ENCODE data around the gene SPSB2. TPM values are rescaled to one million over a fixed set of nuclear protein-coding genes. Genes with fewer than 3 reads are reported as not detected.
"Not testable (repeated sequence)": the region's sequence is repeated elsewhere in the genome, so short reads cannot be mapped to it uniquely, and the experiment has no call there.

Gene SPSB2
- total RNA-seq, 2 donors from 2014 or later = 6.7 to 8.7 TPM

GRCh38 chr12:6909421-6910145, 36.5 kb upstream of the SPSB2 start:
- H3K9me3 ChIP-seq (ENCODE audit: control insufficient read depth, low read length, poor library complexity, severe bottlenecking) = no peaks in the 10 kb centered on the region
- peaks cover 21% of the 10 kb centered on the region for H3K4me1 Mint-ChIP-seq
- no peak overlapping the region for H3K4me3 Mint-ChIP-seq
- H3K36me3 Mint-ChIP-seq (ENCODE audit: low read depth) = no peaks in the 10 kb centered on the region
- DNase-seq (no peak), ATAC-seq (no peak)
- no peak overlapping the region for H3K27ac Mint-ChIP-seq
- H3K27me3 Mint-ChIP-seq = no peaks in the 10 kb centered on the region

- H3K27me3 Mint-ChIP-seq; DNase-seq; H3K9me3 ChIP-seq (ENCODE audit: control insufficient read depth, low read length, poor library complexity, severe bottlenecking); H3K4me3 Mint-ChIP-seq; ATAC-seq; H3K36me3 Mint-ChIP-seq (ENCODE audit: low read depth): not testable (repeated sequence)
- Mint-ChIP-seq H3K27ac (peak overlapping the region; percentile 71), H3K4me1 (peaks cover 15% of the 10 kb centered on the region)
Observed at GRCh38 chr12:6908141-6908540, 35.0 kb upstream of the SPSB2 start.

GRCh38 chr12:6905414-6906040, 32.4 kb upstream of the SPSB2 start:
- DNase-seq (no peak), ATAC-seq (no peak)
- no peaks in the 10 kb centered on the region for H3K9me3 ChIP-seq (ENCODE audit: control insufficient read depth, low read length, poor library complexity, severe bottlenecking)
- Mint-ChIP-seq H3K27me3 (no peaks in the 10 kb centered on the region), H3K4me3 (no peak overlapping the region), H3K36me3 (ENCODE audit: low read depth) (no peaks in the 10 kb centered on the region), H3K4me1 (peaks cover 9% of the 10 kb centered on the region), H3K27ac (no peak overlapping the region)

- no peaks in the 10 kb centered on the region for H3K9me3 ChIP-seq (ENCODE audit: control insufficient read depth, low read length, poor library complexity, severe bottlenecking)
- peak within 1 kb of the TSS; percentile 49 for H3K4me3 Mint-ChIP-seq
- peak; percentile 90 to 97 (median 95) for DNase-seq
- H3K36me3 Mint-ChIP-seq (ENCODE audit: low read depth) = no peaks in the 10 kb centered on the region
- ATAC-seq = peak; percentile 97
- H3K4me1 Mint-ChIP-seq = peaks cover 7% of the 10 kb centered on the region
- no peaks in the 10 kb centered on the region for H3K27me3 Mint-ChIP-seq
- no peak within 1 kb of the TSS for H3K27ac Mint-ChIP-seq
Observed at GRCh38 chr12:6904280-6905276, 31.5 kb upstream of the SPSB2 start, which contains the start of gene LRRC23. LRRC23 (plus strand) TSS chr12:6904822; CDS start chr12:6905634, 812 bp downstream.

GRCh38 chr12:6903722-6904121, 30.6 kb upstream of the SPSB2 start:
- H3K4me3 Mint-ChIP-seq = peak overlapping the region; percentile 49

GRCh38 chr12:6902448-6902847, 29.3 kb upstream of the SPSB2 start:
- H3K27ac Mint-ChIP-seq = no peak overlapping the region
- H3K4me3 Mint-ChIP-seq = no peak overlapping the region
- DNase-seq = no peak
- ATAC-seq = no peak
- no peaks in the 10 kb centered on the region for H3K27me3 Mint-ChIP-seq
- no peaks in the 10 kb centered on the region for H3K9me3 ChIP-seq (ENCODE audit: control insufficient read depth, low read length, poor library complexity, severe bottlenecking)
- peaks cover 7% of the 10 kb centered on the region for H3K4me1 Mint-ChIP-seq
- H3K36me3 Mint-ChIP-seq (ENCODE audit: low read depth) = no peaks in the 10 kb centered on the region

More at GRCh38 chr12:6903722-6904121, 30.6 kb upstream of the SPSB2 start:
- H3K9me3 ChIP-seq (ENCODE audit: control insufficient read depth, low read length, poor library complexity, severe bottlenecking) = no peaks in the 10 kb centered on the region
- ATAC-seq (no peak), DNase-seq (no peak)
- Mint-ChIP-seq H3K27me3 (no peaks in the 10 kb centered on the region), H3K36me3 (ENCODE audit: low read depth) (no peaks in the 10 kb centered on the region), H3K4me1 (peaks cover 7% of the 10 kb centered on the region), H3K27ac (no peak overlapping the region)

- Mint-ChIP-seq H3K27ac (no peak overlapping the region), H3K4me3 (no peak overlapping the region), H3K36me3 (ENCODE audit: low read depth) (no peaks in the 10 kb centered on the region), H3K27me3 (no peaks in the 10 kb centered on the region), H3K4me1 (peaks cover 7% of the 10 kb centered on the region)
- DNase-seq (no peak), ATAC-seq (no peak)
- no peaks in the 10 kb centered on the region for H3K9me3 ChIP-seq (ENCODE audit: control insufficient read depth, low read length, poor library complexity, severe bottlenecking)
Observed at GRCh38 chr12:6899837-6900519, 26.9 kb upstream of the SPSB2 start.

GRCh38 chr12:6899427-6899826, 26.3 kb upstream of the SPSB2 start:
- no peak overlapping the region for H3K27ac Mint-ChIP-seq
- peaks cover 7% of the 10 kb centered on the region for H3K4me1 Mint-ChIP-seq
- no peak overlapping the region for H3K4me3 Mint-ChIP-seq
- ATAC-seq = no peak
- no peaks in the 10 kb centered on the region for H3K9me3 ChIP-seq (ENCODE audit: control insufficient read depth, low read length, poor library complexity, severe bottlenecking)
- DNase-seq = no peak
- no peaks in the 10 kb centered on the region for H3K36me3 Mint-ChIP-seq (ENCODE audit: low read depth)
- no peaks in the 10 kb centered on the region for H3K27me3 Mint-ChIP-seq

- Mint-ChIP-seq H3K4me3 (no peak overlapping the region), H3K36me3 (ENCODE audit: low read depth) (no peaks in the 10 kb centered on the region), H3K4me1 (no peaks in the 10 kb centered on the region), H3K27ac (no peak overlapping the region), H3K27me3 (no peaks in the 10 kb centered on the region)
- ATAC-seq = no peak
- DNase-seq = no peak
- no peaks in the 10 kb centered on the region for H3K9me3 ChIP-seq (ENCODE audit: control insufficient read depth, low read length, poor library complexity, severe bottlenecking)
Observed at GRCh38 chr12:6896846-6897435, 23.8 kb upstream of the SPSB2 start.

- ATAC-seq (no peak), DNase-seq (no peak)
- no peaks in the 10 kb centered on the region for H3K9me3 ChIP-seq (ENCODE audit: control insufficient read depth, low read length, poor library complexity, severe bottlenecking)
- no peak overlapping the region for H3K27ac Mint-ChIP-seq
- no peak overlapping the region for H3K4me3 Mint-ChIP-seq
- H3K4me1 Mint-ChIP-seq = peaks cover 5% of the 10 kb centered on the region
- H3K36me3 Mint-ChIP-seq (ENCODE audit: low read depth) = no peaks in the 10 kb centered on the region
- no peaks in the 10 kb centered on the region for H3K27me3 Mint-ChIP-seq
Observed at GRCh38 chr12:6894321-6894720, 21.2 kb upstream of the SPSB2 start.

- H3K4me1 Mint-ChIP-seq; H3K4me3 Mint-ChIP-seq; H3K9me3 ChIP-seq (ENCODE audit: control insufficient read depth, low read length, poor library complexity, severe bottlenecking); ATAC-seq; DNase-seq; H3K27me3 Mint-ChIP-seq; H3K36me3 Mint-ChIP-seq (ENCODE audit: low read depth): not testable (repeated sequence)
- peak overlapping the region; percentile 37 for H3K27ac Mint-ChIP-seq
Observed at GRCh38 chr12:6892683-6893082, 19.6 kb upstream of the SPSB2 start.

GRCh38 chr12:6891646-6892001, 18.5 kb upstream of the SPSB2 start:
- no peak for ATAC-seq

More at GRCh38 chr12:6891646-6892001, 18.5 kb upstream of the SPSB2 start:
- H3K27ac Mint-ChIP-seq = peak overlapping the region; percentile 95
- DNase-seq = no peak
- peak overlapping the region; percentile 82 for H3K4me3 Mint-ChIP-seq
- H3K36me3 Mint-ChIP-seq (ENCODE audit: low read depth) = no peaks in the 10 kb centered on the region
- peaks cover 5% of the 10 kb centered on the region for H3K4me1 Mint-ChIP-seq
- no peaks in the 10 kb centered on the region for H3K27me3 Mint-ChIP-seq
- no peaks in the 10 kb centered on the region for H3K9me3 ChIP-seq (ENCODE audit: control insufficient read depth, low read length, poor library complexity, severe bottlenecking)
